MCF 10A (cell line): ENCODE results near the gene CYSTM1. TPM values are rescaled to one million over a fixed set of nuclear protein-coding genes. Genes with fewer than 3 reads are reported as not detected.

Experiments used
- BruUV-seq: library from RNA; stranded (reverse); fragments of 400-500 nt; replicated peaks from 2 replicates; lab custom pipeline; 2021; lab: Mats Ljungman, UMichigan
- CTCF ChIA-PET: fragments of 300-600 bp; sonication (Branson Sonifier 250); formaldehyde crosslinking; extraction: SDS; loops from one replicate; lab custom pipeline; 2021; ENCODE audit warnings: antibody characterized with exemption, inconsistent platforms; lab: Yijun Ruan, JAX
- POLR2A ChIA-PET: fragments of 300-600, 350-650 bp; sonication (Branson Sonifier 250); formaldehyde crosslinking; extraction: SDS; loops from one replicate; lab custom pipeline; 2020; ENCODE audit warnings: antibody characterized with exemption, inconsistent platforms; lab: Yijun Ruan, JAX
- DNase-seq: peaks from one replicate; pipeline ENCODE4 v3.0.0-alpha.2; 2018; ENCODE audit not compliant: unreplicated experiment
- H3K27ac Mint-ChIP-seq: one replicate; pipeline ENCODE4 v1.8.0; 2022; ENCODE audit warnings: mild to moderate bottlenecking, low read depth, mixed read lengths; ENCODE audit not compliant: unreplicated experiment
- H3K27me3 Mint-ChIP-seq: one replicate; pipeline ENCODE4 v1.8.0; 2022; ENCODE audit warnings: mixed read lengths; ENCODE audit not compliant: insufficient read depth, unreplicated experiment
- H3K36me3 Mint-ChIP-seq: one replicate; pipeline ENCODE4 v1.8.0; 2022; ENCODE audit warnings: mild to moderate bottlenecking, moderate library complexity, mixed read lengths; ENCODE audit not compliant: insufficient read depth, unreplicated experiment
- H3K4me1 Mint-ChIP-seq: one replicate; pipeline ENCODE4 v1.8.0; 2022; ENCODE audit warnings: mixed read lengths; ENCODE audit not compliant: insufficient read depth, unreplicated experiment
- H3K4me3 Mint-ChIP-seq: one replicate; pipeline ENCODE4 v1.8.0; 2022; ENCODE audit warnings: mild to moderate bottlenecking, moderate library complexity, mixed read lengths; ENCODE audit not compliant: unreplicated experiment
- H3K9me3 Mint-ChIP-seq: one replicate; pipeline ENCODE4 v1.8.0; 2022; ENCODE audit warnings: mixed read lengths; ENCODE audit not compliant: unreplicated experiment
- CTCF ChIP-seq: fragments of 200-600 bp; IDR thresholded peaks from one replicate; pipeline ENCODE4 v1.8.0; 2022; ENCODE audit warnings: antibody characterized with exemption, mild to moderate bottlenecking; ENCODE audit not compliant: unreplicated experiment
- intact Hi-C: fragments of 100-400 bp; cut with micrococcal nuclease; formaldehyde crosslinking; loops from 2 replicates; pipeline ENCODE4 v1.14.1; 2022
- total RNA-seq: library from RNA; stranded (reverse); gene quantifications from 2 replicates; pipeline ENCODE4 v1.2.3, GENCODE V29; 2022

The CYSTM1 gene
- total RNA-seq, 1 experiment from 2014 or later = 59.4 TPM

GRCh38 chr5:140235791-140236551 is 61.0 kb downstream of the CYSTM1 start:
- Mint-ChIP-seq H3K4me3 (no peak overlapping the region), H3K27ac (no peak overlapping the region), H3K36me3 (no peaks in the 10 kb centered on the region), H3K27me3 (no peaks in the 10 kb centered on the region), H3K4me1 (peaks cover 23% of the 10 kb centered on the region), H3K9me3 (no peaks in the 10 kb centered on the region)
- intact Hi-C loops = no loop called here
- ChIA-PET CTCF (interaction anchor here (0.5 to 42.5 kb wide), 17 partner anchors 8 to 680 kb away, joined by 3 to 1450 read pairs (median 4); partner anchors contain the start of genes CYSTM1, HBEGF, PFDN1 and SLC4A9), POLR2A (interaction anchor here (0.6 to 3.6 kb wide), 31 partner anchors 9 to 412 kb away, joined by 3 to 48 read pairs (median 4); partner anchors contain the start of genes ANKHD1, CYSTM1, HBEGF and IK)
- no peak for TF ChIP-seq CTCF
- DNase-seq = no peak
- no TSS peak for BruUV-seq

GRCh38 chr5:140236891-140237598 is 62.1 kb downstream of the CYSTM1 start:
- Mint-ChIP-seq H3K4me1 (peaks cover 33% of the 10 kb centered on the region), H3K27me3 (no peaks in the 10 kb centered on the region), H3K36me3 (no peaks in the 10 kb centered on the region), H3K9me3 (no peaks in the 10 kb centered on the region), H3K27ac (no peak overlapping the region), H3K4me3 (no peak overlapping the region)
- TF ChIP-seq CTCF = no peak
- ChIA-PET POLR2A (interaction anchor here (0.7 to 9.0 kb wide), 21 partner anchors 13 to 411 kb away, joined by 3 to 135 read pairs (median 5); partner anchors contain the start of genes ANKHD1, CYSTM1, HBEGF and IK), CTCF (interaction anchor here (0.5 to 42.5 kb wide), 15 partner anchors 8 to 681 kb away, joined by 3 to 1450 read pairs (median 4); partner anchors contain the start of genes CYSTM1, HBEGF, PFDN1 and SLC4A9)
- no TSS peak for BruUV-seq
- DNase-seq = peak; percentile 63
- intact Hi-C loops = no loop called here

GRCh38 chr5:140238756-140239155 is 63.8 kb downstream of the CYSTM1 start:
- H3K27me3 Mint-ChIP-seq = no peaks in the 10 kb centered on the region
- TF ChIP-seq CTCF = no peak
- peaks cover 35% of the 10 kb centered on the region for H3K4me1 Mint-ChIP-seq
- POLR2A ChIA-PET = interaction anchor here (1.5 to 9.0 kb wide), 5 partner anchors 62 to 163 kb away, joined by 7 to 135 read pairs (median 12); partner anchors contain the start of genes ANKHD1, CYSTM1 and HBEGF
- H3K27ac Mint-ChIP-seq = no peak overlapping the region
- no TSS peak for BruUV-seq
- H3K9me3 Mint-ChIP-seq = no peaks in the 10 kb centered on the region
- no peaks in the 10 kb centered on the region for H3K36me3 Mint-ChIP-seq
- intact Hi-C loops = no loop called here
- DNase-seq = no peak
- CTCF ChIA-PET = interaction anchor here (0.6 to 42.5 kb wide), 8 partner anchors 9 to 163 kb away, joined by 3 to 1450 read pairs (median 6); partner anchors contain the start of genes HBEGF and SLC4A9
- H3K4me3 Mint-ChIP-seq = no peak overlapping the region
